Tibial nerve (tissue), 4 donors: ENCODE results near the gene ZNF786. TPM values are rescaled to one million over a fixed set of nuclear protein-coding genes. Genes with fewer than 3 reads are reported as not detected.
"Not testable (repeated sequence)": the region's sequence is repeated elsewhere in the genome, so short reads cannot be mapped to it uniquely, and the experiment has no call there.

ENCODE experiments used
- DNase-seq, 2 donors: peaks; one replicate each; pipeline ENCODE4 v3.0.0-alpha.2; 2019; ENCODE audit warnings: low spot score in 2 of 2
- H3K27ac ChIP-seq, 4 donors: fragments of 200-600 bp; sonication (generic) in 3 of 4; one replicate each; pipeline ENCODE4 v1.5.1; 2017 to 2019; ENCODE audit warnings: mild to moderate bottlenecking in 1 of 4
- H3K27me3 ChIP-seq, 2 donors: fragments of 200-600 bp; sonication (generic) in 1 of 2; one replicate each; pipeline versions ENCODE4 v1.5.1 to v1.6.0; 2017 to 2019
- H3K36me3 ChIP-seq, 3 donors: fragments of 200-600 bp; sonication (generic); one replicate each; pipeline ENCODE4 v1.5.1; 2018 to 2019
- H3K4me1 ChIP-seq, 4 donors: fragments of 200-600 bp; sonication (generic) in 3 of 4; one replicate each; pipeline ENCODE4 v1.5.1; 2017 to 2019
- H3K4me3 ChIP-seq, 4 donors: fragments of 200-600 bp; sonication (generic) in 3 of 4; one replicate each; pipeline ENCODE4 v1.5.1; 2017 to 2019; ENCODE audit warnings: mild to moderate bottlenecking in 1 of 4, moderate library complexity in 1 of 4
- H3K9me3 ChIP-seq, 4 donors: fragments of 200-600 bp; sonication (generic) in 3 of 4; one replicate each; pipeline ENCODE4 v1.5.1; 2017 to 2019
- CTCF ChIP-seq, 5 experiments: fragments of 200-600 bp in 3 of 5; fragments of 450-650 bp in 2 of 5; sonication (generic) in 3 of 5; IDR thresholded peaks; one replicate each; pipeline ENCODE4 v1.5.1; 2016 to 2019; ENCODE audit warnings: antibody characterized with exemption in 5 of 5, mild to moderate bottlenecking in 3 of 5, moderate library complexity in 2 of 5
- EP300 ChIP-seq, 2 donors: sonication (generic); formaldehyde crosslinking; IDR thresholded peaks; one replicate each; pipeline ENCODE4 v1.6.1; 2017; ENCODE audit warnings: antibody characterized with exemption in 2 of 2, mild to moderate bottlenecking in 1 of 2
- POLR2A ChIP-seq, 2 donors: fragments of 450-650 bp; IDR thresholded peaks; one replicate each; pipeline ENCODE4 v1.6.1; 2017; ENCODE audit warnings: antibody characterized with exemption in 2 of 2, mild to moderate bottlenecking in 2 of 2, moderate library complexity in 2 of 2
- WGBS, 2 donors: methylation state at CpG; one replicate each; pipeline ENCODE4 v1.1.5; 2018; 5-methylcytosine and 5-hydroxymethylcytosine counted together
- total RNA-seq, 4 donors: library from RNA; depleted of rRNA; stranded (reverse); fragments of >200 nt; gene quantifications; one replicate each; pipeline ENCODE4 v1.1.0, GENCODE V29; 2016

ZNF786 gene
- total RNA-seq, 4 donors from 2014 or later = 6.9 to 9.0 (median 8.5) TPM

GRCh38 chr7:149031353-149031910, 59.1 kb downstream of the ZNF786 start:
- DNase-seq = no peak
- Histone ChIP-seq H3K36me3 (no peaks in the 10 kb centered on the region), H3K9me3 (no peaks in the 10 kb centered on the region), H3K27ac (no peak overlapping the region), H3K4me3 (no peak overlapping the region), H3K4me1 (peaks cover 0 to 21% (median 12%) of the 10 kb centered on the region in 4 donors), H3K27me3 (no peaks in the 10 kb centered on the region)
- 95 to 97% methylated on average over 3 of the region's 3 CpGs for WGBS, 2 donors
- TF ChIP-seq CTCF (IDR thresholded peaks at IDR 0.05) = no peak
- TF ChIP-seq EP300 (IDR thresholded peaks at IDR 0.05) = no peak
- no peak for TF ChIP-seq POLR2A (IDR thresholded peaks at IDR 0.05)

GRCh38 chr7:149030439-149030838, 60.1 kb downstream of the ZNF786 start:
- not testable (repeated sequence) for H3K27me3 ChIP-seq, H3K9me3 ChIP-seq, H3K27ac ChIP-seq, DNase-seq, H3K4me3 ChIP-seq, H3K36me3 ChIP-seq
- peaks cover 0 to 31% (median 14%) of the 10 kb centered on the region in 4 donors for H3K4me1 ChIP-seq
- 94 to 95% methylated on average over 9 of the region's 9 CpGs for WGBS, 2 donors

DNA sequence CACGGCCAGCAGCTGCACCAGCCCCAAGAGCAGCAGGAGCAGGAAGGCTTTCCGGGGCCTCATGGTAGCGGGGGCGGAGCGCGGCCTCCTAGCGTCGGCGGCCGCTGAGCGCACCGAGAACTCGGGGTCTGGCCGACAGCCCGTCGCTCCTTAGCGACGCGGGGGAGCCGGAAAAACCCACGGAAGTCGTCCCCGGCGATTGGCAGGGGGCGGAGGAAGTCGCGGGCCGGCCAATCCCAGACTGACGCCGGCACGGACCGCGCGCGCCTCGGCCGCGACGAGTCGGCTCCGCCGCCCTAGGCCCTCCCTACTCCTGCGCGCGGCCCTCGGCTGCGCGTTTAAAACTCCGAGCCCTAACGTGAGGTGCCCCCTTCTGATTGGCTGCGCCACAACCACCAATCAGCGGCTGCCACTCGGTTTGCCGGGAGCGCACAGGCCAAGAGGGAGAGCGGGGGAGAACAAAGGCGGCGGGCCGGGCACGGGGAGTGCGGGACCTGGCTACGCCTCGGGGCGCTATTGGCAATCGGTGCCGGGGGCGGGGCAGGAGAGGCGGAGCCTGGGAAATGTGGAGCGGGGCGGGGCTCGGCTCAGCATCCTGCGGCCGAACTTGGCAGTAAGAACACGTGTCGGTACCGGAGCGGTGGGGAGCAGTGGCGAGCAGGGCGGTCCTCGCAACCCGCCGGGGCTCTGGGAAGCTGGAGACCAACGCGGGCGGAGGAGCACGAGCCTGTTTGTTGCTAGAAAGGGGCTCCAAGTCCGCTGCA, 62.0 kb downstream of the ZNF786 start, which contains the start of gene PDIA4:
Gene PDIA4 (minus strand): TSS at position 160 of the 764 bp plus-strand sequence. CDS start 97 bp downstream, at position 63.
- Histone ChIP-seq H3K27ac (peak within 1 kb of the TSS; percentile 74 to 95 (median 90)), H3K27me3 (no peaks in the 10 kb centered on the region), H3K36me3 (no peaks in the 10 kb centered on the region), H3K9me3 (no peaks in the 10 kb centered on the region), H3K4me1 (peaks cover 0 to 41% (median 14%) of the 10 kb centered on the region in 4 donors), H3K4me3 (peak within 1 kb of the TSS; percentile 66 to 85 (median 80))
- WGBS, 2 donors = 0 to 2% methylated on average over 16 to 34 of the region's 87 CpGs
- TF ChIP-seq POLR2A (IDR thresholded peaks at IDR 0.05) = peak; percentile 7 to 83
- peak in 4 of 5 experiments; percentile 20 to 69 (median 40) for TF ChIP-seq CTCF (IDR thresholded peaks at IDR 0.05)
- peak; percentile 70 to 93 for TF ChIP-seq EP300 (IDR thresholded peaks at IDR 0.05)
- DNase-seq = peak; percentile 96 to 99

GRCh38 chr7:149027611-149028345, 62.7 kb downstream of the ZNF786 start:
- WGBS, 2 donors = 1 to 2% methylated on average over 30 to 31 of the region's 43 CpGs
- Histone ChIP-seq H3K4me1 (peaks cover 0 to 49% (median 18%) of the 10 kb centered on the region in 4 donors), H3K9me3 (no peaks in the 10 kb centered on the region), H3K27ac (peak overlapping the region; percentile 74 to 95 (median 90)), H3K4me3 (peak overlapping the region; percentile 66 to 85 (median 80)), H3K36me3 (no peaks in the 10 kb centered on the region), H3K27me3 (no peaks in the 10 kb centered on the region)
- no peak for TF ChIP-seq CTCF (IDR thresholded peaks at IDR 0.05)
- TF ChIP-seq EP300 (IDR thresholded peaks at IDR 0.05) = no peak
- no peak for TF ChIP-seq POLR2A (IDR thresholded peaks at IDR 0.05)
- peak in 1 of 2 donors; percentile 9 for DNase-seq

DNA sequence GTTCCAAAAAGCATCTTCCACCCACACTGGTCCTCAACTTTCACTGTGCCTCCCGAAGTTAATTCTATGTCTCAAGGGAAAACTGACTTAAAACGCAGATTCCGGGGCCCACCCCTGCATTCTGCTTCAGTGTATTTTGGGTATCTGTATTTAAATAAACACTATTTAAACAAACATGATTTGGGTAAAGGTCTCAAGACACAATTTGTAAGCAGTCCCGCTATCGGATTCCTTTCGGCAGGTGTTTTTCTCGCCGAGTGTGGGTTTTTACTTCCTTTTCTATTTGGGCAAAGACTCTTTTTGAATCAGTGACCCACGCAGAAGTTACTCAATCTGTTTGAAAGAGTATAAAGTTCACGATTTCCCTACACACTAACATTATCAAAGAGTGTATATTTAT, 63.5 kb downstream of the ZNF786 start:
- DNase-seq = no peak
- Histone ChIP-seq H3K27me3 (no peaks in the 10 kb centered on the region), H3K9me3 (no peaks in the 10 kb centered on the region), H3K4me3 (peak overlapping the region in 3 of 4 donors; percentile 66 to 82 (median 77)), H3K4me1 (peaks cover 0 to 56% (median 20%) of the 10 kb centered on the region in 4 donors), H3K27ac (peak overlapping the region; percentile 74 to 95 (median 90)), H3K36me3 (no peaks in the 10 kb centered on the region)
- WGBS, 2 donors = 27 to 32% methylated on average over 10 of the region's 10 CpGs
- TF ChIP-seq POLR2A (IDR thresholded peaks at IDR 0.05) (no peak), CTCF (IDR thresholded peaks at IDR 0.05) (no peak), EP300 (IDR thresholded peaks at IDR 0.05) (no peak)
